HFFc6 (cell line): ENCODE measurements around the gene UNC5B. TPM values are rescaled to one million over a fixed set of nuclear protein-coding genes. Genes with fewer than 3 reads are reported as not detected.

ENCODE experiments used
- DNase-seq: peaks from one replicate; pipeline ENCODE4 v3.0.0-alpha.2; 2018
- H3K27ac Mint-ChIP-seq: 2 replicates; pipeline ENCODE4 v1.8.0; 2020; ENCODE audit warnings: mild to moderate bottlenecking, mixed read lengths
- H3K27me3 Mint-ChIP-seq: 2 replicates; pipeline ENCODE4 v1.8.0; 2021; ENCODE audit warnings: mild to moderate bottlenecking, moderate library complexity, mixed read lengths; ENCODE audit not compliant: insufficient read depth
- H3K36me3 Mint-ChIP-seq: 2 replicates; pipeline ENCODE4 v1.8.0; 2021; ENCODE audit warnings: low read depth, mixed read lengths
- H3K4me1 Mint-ChIP-seq: 2 replicates; pipeline ENCODE4 v1.8.0; 2020; ENCODE audit warnings: low read depth, mixed read lengths
- H3K4me3 Mint-ChIP-seq: 2 replicates; pipeline ENCODE4 v1.8.0; 2020; ENCODE audit warnings: mild to moderate bottlenecking, moderate library complexity, mixed read lengths
- H3K9me3 Mint-ChIP-seq: 2 replicates; pipeline ENCODE4 v1.8.0; 2020; ENCODE audit warnings: mild to moderate bottlenecking, mixed read lengths
- long read RNA-seq: library from polyadenylated mRNA; unstranded; transcript quantifications from one replicate; pipeline ENCODE4 v2.0.0, GENCODE V29; 2019
- total RNA-seq, 6 experiments: library from RNA; stranded (reverse); fragmentation: NEBNext Ultra II Directional; extraction: Animal tissue kit (Norgen Biotek cat#: 25700); gene quantifications; 2 replicates in 1 of 6; 3 replicates in 5 of 6; pipeline ENCODE4 v1.2.3, GENCODE V29; 2021
- TF ChIP-seq, protein P1 (sequence below): fragments of 200-600 bp; sonication (generic); IDR thresholded peaks from 2 replicates; pipeline ENCODE4 v1.5.0; 2021; ENCODE audit warnings: antibody characterized with exemption, mild to moderate bottlenecking

The UNC5B gene
- total RNA-seq = 10 to 100 TPM in 1 of 6 experiments, 1 to 10 TPM in 5; 5.2 to 11.6 (median 5.7) TPM
- long read RNA-seq, partial matches to known transcripts = 8 of 9 reads
- long read RNA-seq, other reads (novel, unspliced or antisense) = 1 of 9 reads

GRCh38 chr10:71212318-71213126 lies at the start of gene UNC5B:
UNC5B (plus strand) TSS chr10:71212570; CDS start chr10:71212986, 416 bp downstream.
- TF ChIP-seq, protein P1, sequence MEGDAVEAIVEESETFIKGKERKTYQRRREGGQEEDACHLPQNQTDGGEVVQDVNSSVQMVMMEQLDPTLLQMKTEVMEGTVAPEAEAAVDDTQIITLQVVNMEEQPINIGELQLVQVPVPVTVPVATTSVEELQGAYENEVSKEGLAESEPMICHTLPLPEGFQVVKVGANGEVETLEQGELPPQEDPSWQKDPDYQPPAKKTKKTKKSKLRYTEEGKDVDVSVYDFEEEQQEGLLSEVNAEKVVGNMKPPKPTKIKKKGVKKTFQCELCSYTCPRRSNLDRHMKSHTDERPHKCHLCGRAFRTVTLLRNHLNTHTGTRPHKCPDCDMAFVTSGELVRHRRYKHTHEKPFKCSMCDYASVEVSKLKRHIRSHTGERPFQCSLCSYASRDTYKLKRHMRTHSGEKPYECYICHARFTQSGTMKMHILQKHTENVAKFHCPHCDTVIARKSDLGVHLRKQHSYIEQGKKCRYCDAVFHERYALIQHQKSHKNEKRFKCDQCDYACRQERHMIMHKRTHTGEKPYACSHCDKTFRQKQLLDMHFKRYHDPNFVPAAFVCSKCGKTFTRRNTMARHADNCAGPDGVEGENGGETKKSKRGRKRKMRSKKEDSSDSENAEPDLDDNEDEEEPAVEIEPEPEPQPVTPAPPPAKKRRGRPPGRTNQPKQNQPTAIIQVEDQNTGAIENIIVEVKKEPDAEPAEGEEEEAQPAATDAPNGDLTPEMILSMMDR = peak; percentile 64; the same call in 1 of the 2 replicates
- H3K4me1 Mint-ChIP-seq = peaks cover 33% of the 10 kb centered on the region
- H3K27me3 Mint-ChIP-seq = peaks cover 18% of the 10 kb centered on the region
- no peak within 1 kb of the TSS; the same call in 1 of the 2 replicates for H3K27ac Mint-ChIP-seq
- DNase-seq = peak; percentile 81
- H3K36me3 Mint-ChIP-seq = no peaks in the 10 kb centered on the region
- H3K9me3 Mint-ChIP-seq = no peaks in the 10 kb centered on the region
- peak within 1 kb of the TSS; percentile 91 for H3K4me3 Mint-ChIP-seq

DNA sequence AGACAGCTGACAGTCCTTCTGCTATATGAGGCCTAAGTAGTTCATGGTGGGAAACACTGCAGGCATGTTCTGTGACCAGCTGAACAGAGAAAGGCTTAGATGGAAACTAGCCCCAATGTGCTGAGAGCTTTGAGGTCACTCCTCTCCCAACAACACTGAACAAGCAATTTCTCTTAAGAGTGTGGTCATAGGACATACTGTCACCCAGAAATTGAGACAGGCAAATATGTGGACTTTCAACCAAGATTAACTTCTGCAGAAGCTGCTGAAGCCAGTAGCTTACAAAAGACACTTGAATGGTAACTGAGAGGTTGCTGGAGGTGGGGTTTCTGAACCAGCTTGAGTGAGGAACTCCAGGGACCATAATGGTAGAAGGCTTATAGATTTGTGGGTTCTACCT lies 38.9 kb upstream of the UNC5B start:
- H3K4me1 Mint-ChIP-seq = no peaks in the 10 kb centered on the region
- no peaks in the 10 kb centered on the region for H3K36me3 Mint-ChIP-seq
- no peak overlapping the region for H3K27ac Mint-ChIP-seq
- H3K27me3 Mint-ChIP-seq = peaks cover 47% of the 10 kb centered on the region
- TF ChIP-seq, protein P1 = no peak
- no peak overlapping the region for H3K4me3 Mint-ChIP-seq
- H3K9me3 Mint-ChIP-seq = no peaks in the 10 kb centered on the region
- DNase-seq = no peak

DNA sequence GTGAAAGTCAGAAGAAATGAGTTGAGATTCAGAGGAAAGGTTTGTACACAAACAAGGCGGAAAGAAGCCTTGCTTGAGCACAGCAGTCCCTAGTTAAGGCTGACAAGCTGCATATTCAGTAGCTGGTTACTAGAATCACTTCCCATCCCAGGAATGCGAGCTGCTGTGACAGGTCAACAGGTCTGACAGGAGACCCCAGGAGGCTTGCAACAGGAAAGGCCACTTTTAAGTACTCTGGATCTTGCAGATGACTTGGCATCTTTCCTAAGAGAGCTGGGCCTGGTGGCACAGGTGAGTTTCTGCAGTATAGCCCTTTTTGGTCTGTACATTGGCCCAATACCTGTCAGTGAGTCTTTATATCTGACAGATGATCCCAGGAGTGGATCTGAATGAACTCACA lies 35.7 kb upstream of the UNC5B start:
- no peak overlapping the region for H3K4me3 Mint-ChIP-seq
- H3K36me3 Mint-ChIP-seq = no peaks in the 10 kb centered on the region
- DNase-seq = no peak
- no peaks in the 10 kb centered on the region for H3K9me3 Mint-ChIP-seq
- no peak overlapping the region for H3K27ac Mint-ChIP-seq
- TF ChIP-seq, protein P1 = no peak
- peaks cover 50% of the 10 kb centered on the region for H3K27me3 Mint-ChIP-seq
- H3K4me1 Mint-ChIP-seq = no peaks in the 10 kb centered on the region

DNA sequence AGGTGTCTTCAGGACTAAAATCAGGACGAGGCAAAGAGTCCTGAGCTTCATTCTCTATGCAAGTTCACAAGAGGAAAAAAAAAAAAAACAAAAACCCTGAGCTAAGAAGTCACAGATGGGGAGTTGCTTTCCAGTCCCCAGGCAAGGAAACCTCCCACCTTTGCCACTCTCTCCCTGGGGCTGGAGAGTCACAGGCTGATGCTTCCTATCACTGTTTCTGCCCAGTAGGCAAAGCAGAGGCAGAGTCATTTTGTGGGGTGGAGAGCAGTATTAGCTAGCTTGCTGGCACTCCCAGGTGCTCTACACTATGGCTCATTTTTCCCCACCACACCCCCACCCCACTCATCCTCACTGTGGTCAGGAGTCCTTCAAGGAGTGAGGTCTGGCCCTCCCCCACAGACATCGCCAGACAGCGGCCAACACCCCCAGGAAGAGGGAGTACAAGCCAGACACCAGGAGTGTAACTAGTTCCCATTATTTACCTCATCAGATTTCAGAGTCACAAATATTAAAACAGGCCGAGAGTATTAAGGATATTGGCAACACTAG lies 34.6 kb upstream of the UNC5B start:
- no peak for DNase-seq
- H3K27me3 Mint-ChIP-seq = peaks cover 53% of the 10 kb centered on the region
- H3K9me3 Mint-ChIP-seq = no peaks in the 10 kb centered on the region
- no peak overlapping the region for H3K27ac Mint-ChIP-seq
- H3K4me1 Mint-ChIP-seq = no peaks in the 10 kb centered on the region
- no peaks in the 10 kb centered on the region for H3K36me3 Mint-ChIP-seq
- TF ChIP-seq, protein P1 = no peak
- no peak overlapping the region for H3K4me3 Mint-ChIP-seq

GRCh38 chr10:71178880-71179279 lies 33.5 kb upstream of the UNC5B start:
- TF ChIP-seq, protein P1 = no peak
- Mint-ChIP-seq H3K4me3 (no peak overlapping the region), H3K4me1 (no peaks in the 10 kb centered on the region), H3K9me3 (no peaks in the 10 kb centered on the region), H3K27ac (no peak overlapping the region), H3K27me3 (peaks cover 52% of the 10 kb centered on the region), H3K36me3 (no peaks in the 10 kb centered on the region)
- DNase-seq = no peak
